BE2C (cell line): ENCODE results near the gene PTK6.
"Not testable (repeated sequence)": the region's sequence is repeated elsewhere in the genome, so short reads cannot be mapped to it uniquely, and the experiment has no call there.

Source experiments
- DNase-seq: peaks from one replicate; pipeline ENCODE4 v3.0.0-alpha.2; 2020
- H3K27me3 ChIP-seq: fragments of 250-450 bp; sonication (Bioruptor Pico); 2 replicates; pipeline ENCODE4 v1.5.1; 2020; ENCODE audit warnings: mild to moderate bottlenecking
- H3K36me3 ChIP-seq: fragments of 250-450 bp; sonication (Bioruptor Pico); 2 replicates; pipeline ENCODE4 v1.5.1; 2020; ENCODE audit warnings: mild to moderate bottlenecking
- H3K4me1 ChIP-seq: fragments of 250-450 bp; sonication (Bioruptor Pico); 2 replicates; pipeline ENCODE4 v1.5.1; 2020
- H3K4me3 ChIP-seq: 2 replicates; pipeline ENCODE4 v1.5.1; 2011; ENCODE audit warnings: low read depth, low read length
- H3K9me3 ChIP-seq: fragments of 250-450 bp; sonication (Bioruptor Pico); 2 replicates; pipeline ENCODE4 v1.5.1; 2020
- CTCF ChIP-seq: IDR thresholded peaks from 2 replicates; pipeline ENCODE4 v1.5.1; 2012; ENCODE audit warnings: mild to moderate bottlenecking, low read depth, low read length

The PTK6 gene

GRCh38 chr20:63519668-63520503 lies 17.3 kb downstream of the PTK6 start:
- no peaks in the 10 kb centered on the region for H3K27me3 ChIP-seq
- H3K9me3 ChIP-seq, result peaks cover 4% of the 10 kb centered on the region; the same call in 1 of the 2 replicates
- peak overlapping the region; percentile 73 for H3K4me3 ChIP-seq
- peaks cover 22% of the 10 kb centered on the region for H3K36me3 ChIP-seq
- H3K4me1 ChIP-seq, result no peaks in the 10 kb centered on the region
- TF ChIP-seq CTCF, result peak; percentile 22
- DNase-seq, result peak; percentile 70

- no peak for DNase-seq
- H3K36me3 ChIP-seq, result peaks cover 22% of the 10 kb centered on the region
- H3K27me3 ChIP-seq, result no peaks in the 10 kb centered on the region
- peaks cover 4% of the 10 kb centered on the region; the same call in 1 of the 2 replicates for H3K9me3 ChIP-seq
- TF ChIP-seq CTCF, result no peak
- no peaks in the 10 kb centered on the region for H3K4me1 ChIP-seq
- peak overlapping the region; percentile 73 for H3K4me3 ChIP-seq
Observed at GRCh38 chr20:63518946-63519667, 18.1 kb downstream of the PTK6 start.

GRCh38 chr20:63518351-63518861 lies 18.8 kb downstream of the PTK6 start:
- Histone ChIP-seq H3K36me3 (peaks cover 19% of the 10 kb centered on the region), H3K9me3 (peaks cover 4% of the 10 kb centered on the region; the same call in 1 of the 2 replicates), H3K27me3 (no peaks in the 10 kb centered on the region), H3K4me3 (no peak overlapping the region), H3K4me1 (no peaks in the 10 kb centered on the region)
- TF ChIP-seq CTCF, result peak; percentile 26
- DNase-seq, result peak; percentile 41

GRCh38 chr20:63517376-63518309 lies 19.5 kb downstream of the PTK6 start:
- TF ChIP-seq CTCF, result no peak
- peaks cover 14% of the 10 kb centered on the region for H3K36me3 ChIP-seq

GRCh38 chr20:63514520-63514919 lies 22.7 kb downstream of the PTK6 start:
- H3K27me3 ChIP-seq, H3K4me3 ChIP-seq, H3K4me1 ChIP-seq, H3K9me3 ChIP-seq, H3K36me3 ChIP-seq, DNase-seq: not testable (repeated sequence)

More at GRCh38 chr20:63517376-63518309, 19.5 kb downstream of the PTK6 start:
- H3K9me3 ChIP-seq, result no peaks in the 10 kb centered on the region
- DNase-seq, result no peak
- H3K4me1 ChIP-seq, result no peaks in the 10 kb centered on the region
- no peaks in the 10 kb centered on the region for H3K27me3 ChIP-seq
- no peak overlapping the region for H3K4me3 ChIP-seq

GRCh38 chr20:63513207-63513606 lies 24.0 kb downstream of the PTK6 start:
- DNase-seq, result no peak
- H3K27me3 ChIP-seq, result no peaks in the 10 kb centered on the region
- TF ChIP-seq CTCF, result no peak
- H3K36me3 ChIP-seq, result no peaks in the 10 kb centered on the region
- no peaks in the 10 kb centered on the region for H3K9me3 ChIP-seq
- no peaks in the 10 kb centered on the region for H3K4me1 ChIP-seq
- H3K4me3 ChIP-seq, result no peak overlapping the region
